Epidermal melanocyte (primary cell): ENCODE measurements around the gene CCNB3.

Experiments
- DNase-seq: peaks from one replicate; pipeline ENCODE4 v3.0.0; 2011; ENCODE audit warnings: low spot score; ENCODE audit not compliant: insufficient read length

Gene CCNB3

GRCh38 chrX:50333308-50333707 lies 128.7 kb downstream of the CCNB3 start:
- DNase-seq = no peak

GRCh38 chrX:50343917-50344316 lies 139.4 kb downstream of the CCNB3 start:
- no peak for DNase-seq

- DNase-seq = no peak
These were observed 168.4 kb downstream of the CCNB3 start for GRCh38 chrX:50372966-50373365.

GRCh38 chrX:50375481-50376267 lies 171.1 kb downstream of the CCNB3 start:
- DNase-seq = no peak

- no peak for DNase-seq
These were observed 177.3 kb downstream of the CCNB3 start for GRCh38 chrX:50381729-50382415.

GRCh38 chrX:50386520-50386919 lies 182.0 kb downstream of the CCNB3 start:
- DNase-seq = no peak

- DNase-seq = no peak
These were observed 189.3 kb downstream of the CCNB3 start for GRCh38 chrX:50393902-50394301.
